Muscle layer of colon (tissue), 2 donors: ENCODE results near the gene POSTN.
A peak's percentile ranks its signal among the peaks of the same experiment; 100 is the strongest.

ENCODE experiments used
- H3K27ac ChIP-seq: one replicate; pipeline ENCODE4 v1.7.0; 2013; ENCODE audit warnings: low read depth, mild to moderate bottlenecking, low read length, moderate library complexity
- H3K27me3 ChIP-seq, 2 donors: one replicate each; pipeline ENCODE4 v1.7.0; 2013; ENCODE audit warnings: low read length in 2 of 2, mild to moderate bottlenecking in 2 of 2; ENCODE audit not compliant: insufficient read depth in 2 of 2, control insufficient read depth in 1 of 2
- H3K36me3 ChIP-seq: one replicate; pipeline ENCODE4 v1.7.0; 2013; ENCODE audit warnings: mild to moderate bottlenecking, low read length; ENCODE audit not compliant: insufficient read depth
- H3K4me1 ChIP-seq: one replicate; pipeline ENCODE4 v1.7.0; 2013; ENCODE audit warnings: mild to moderate bottlenecking, low read length; ENCODE audit not compliant: insufficient read depth
- H3K4me3 ChIP-seq, 2 donors: one replicate each; pipeline ENCODE4 v1.7.0; 2013; ENCODE audit warnings: low read length in 2 of 2, low read depth in 1 of 2, mild to moderate bottlenecking in 1 of 2, moderate library complexity in 1 of 2
- H3K9ac ChIP-seq: one replicate; pipeline ENCODE4 v1.7.0; 2013; ENCODE audit warnings: low read length
- H3K9me3 ChIP-seq: one replicate; pipeline ENCODE4 v1.7.0; 2013; ENCODE audit warnings: mild to moderate bottlenecking, low read length
- donor health status: abdominal sarcoma.
- donor health status: Adenocarcinoma of cecum.

The POSTN gene

GRCh38 chr13:37598597-37598996 is at the start of gene POSTN:
TSS of gene POSTN (minus strand) at chr13:37598768. CDS start at chr13:37598726, 42 bp downstream.
- H3K4me1 ChIP-seq, result peaks cover 21% of the 10 kb centered on the region
- peak within 1 kb of the TSS in 1 of 2 donors; percentile 61 for H3K4me3 ChIP-seq
- H3K27me3 ChIP-seq, result no peaks in the 10 kb centered on the region
- peak within 1 kb of the TSS; percentile 35 for H3K9ac ChIP-seq
- H3K9me3 ChIP-seq, result no peaks in the 10 kb centered on the region
- peak within 1 kb of the TSS; percentile 43 for H3K27ac ChIP-seq
- no peaks in the 10 kb centered on the region for H3K36me3 ChIP-seq

GRCh38 chr13:37647031-37647650 is 48.6 kb upstream of the POSTN start:
- Histone ChIP-seq H3K9me3 (no peaks in the 10 kb centered on the region), H3K9ac (no peak overlapping the region), H3K27me3 (no peaks in the 10 kb centered on the region), H3K4me1 (no peaks in the 10 kb centered on the region), H3K27ac (no peak overlapping the region), H3K4me3 (no peak overlapping the region), H3K36me3 (no peaks in the 10 kb centered on the region)

GRCh38 chr13:37646531-37646930 is 48.0 kb upstream of the POSTN start:
- Histone ChIP-seq H3K4me3 (no peak overlapping the region), H3K27ac (no peak overlapping the region), H3K27me3 (no peaks in the 10 kb centered on the region), H3K36me3 (no peaks in the 10 kb centered on the region), H3K4me1 (no peaks in the 10 kb centered on the region), H3K9me3 (no peaks in the 10 kb centered on the region), H3K9ac (no peak overlapping the region)

- no peak overlapping the region for H3K27ac ChIP-seq
- no peaks in the 10 kb centered on the region for H3K9me3 ChIP-seq
- H3K27me3 ChIP-seq, result no peaks in the 10 kb centered on the region
- no peaks in the 10 kb centered on the region for H3K4me1 ChIP-seq
- no peaks in the 10 kb centered on the region for H3K36me3 ChIP-seq
- H3K4me3 ChIP-seq, result no peak overlapping the region
- no peak overlapping the region for H3K9ac ChIP-seq
These were observed 46.7 kb upstream of the POSTN start for GRCh38 chr13:37645181-37645740.

- no peaks in the 10 kb centered on the region for H3K27me3 ChIP-seq
- no peaks in the 10 kb centered on the region for H3K36me3 ChIP-seq
- no peak overlapping the region for H3K4me3 ChIP-seq
- no peaks in the 10 kb centered on the region for H3K4me1 ChIP-seq
- H3K9me3 ChIP-seq, result no peaks in the 10 kb centered on the region
- H3K27ac ChIP-seq, result no peak overlapping the region
- no peak overlapping the region for H3K9ac ChIP-seq
These were observed 42.8 kb upstream of the POSTN start for GRCh38 chr13:37641391-37641790.

GRCh38 chr13:37640499-37640898 is 41.9 kb upstream of the POSTN start:
- no peak overlapping the region for H3K27ac ChIP-seq
- H3K36me3 ChIP-seq, result no peaks in the 10 kb centered on the region
- H3K9me3 ChIP-seq, result no peaks in the 10 kb centered on the region
- no peak overlapping the region for H3K4me3 ChIP-seq
- no peak overlapping the region for H3K9ac ChIP-seq
- H3K4me1 ChIP-seq, result no peaks in the 10 kb centered on the region
- H3K27me3 ChIP-seq, result no peaks in the 10 kb centered on the region

- Histone ChIP-seq H3K4me1 (no peaks in the 10 kb centered on the region), H3K9me3 (no peaks in the 10 kb centered on the region), H3K36me3 (no peaks in the 10 kb centered on the region), H3K27ac (no peak overlapping the region), H3K27me3 (no peaks in the 10 kb centered on the region), H3K9ac (no peak overlapping the region), H3K4me3 (no peak overlapping the region)
These were observed 38.1 kb upstream of the POSTN start for GRCh38 chr13:37636701-37637100.

GRCh38 chr13:37632294-37632693 is 33.7 kb upstream of the POSTN start:
- Histone ChIP-seq H3K9me3 (no peaks in the 10 kb centered on the region), H3K4me3 (no peak overlapping the region), H3K36me3 (no peaks in the 10 kb centered on the region), H3K27me3 (no peaks in the 10 kb centered on the region), H3K27ac (no peak overlapping the region), H3K9ac (no peak overlapping the region), H3K4me1 (no peaks in the 10 kb centered on the region)

GRCh38 chr13:37627428-37627827 is 28.9 kb upstream of the POSTN start:
- Histone ChIP-seq H3K9me3 (no peaks in the 10 kb centered on the region), H3K36me3 (no peaks in the 10 kb centered on the region), H3K9ac (no peak overlapping the region), H3K27me3 (no peaks in the 10 kb centered on the region), H3K4me3 (no peak overlapping the region), H3K27ac (no peak overlapping the region), H3K4me1 (peaks cover 4% of the 10 kb centered on the region)

GRCh38 chr13:37621811-37622361 is 23.3 kb upstream of the POSTN start:
- no peaks in the 10 kb centered on the region for H3K36me3 ChIP-seq
- peaks cover 4% of the 10 kb centered on the region for H3K4me1 ChIP-seq
- no peaks in the 10 kb centered on the region for H3K27me3 ChIP-seq
- H3K9me3 ChIP-seq, result no peaks in the 10 kb centered on the region
- H3K9ac ChIP-seq, result no peak overlapping the region
- no peak overlapping the region for H3K27ac ChIP-seq
- H3K4me3 ChIP-seq, result no peak overlapping the region

GRCh38 chr13:37618554-37618953 is 20.0 kb upstream of the POSTN start:
- H3K4me1 ChIP-seq, result no peaks in the 10 kb centered on the region
- no peak overlapping the region for H3K9ac ChIP-seq
- H3K4me3 ChIP-seq, result no peak overlapping the region
- H3K36me3 ChIP-seq, result no peaks in the 10 kb centered on the region
- H3K27ac ChIP-seq, result no peak overlapping the region
- no peaks in the 10 kb centered on the region for H3K9me3 ChIP-seq
- no peaks in the 10 kb centered on the region for H3K27me3 ChIP-seq

- no peak overlapping the region for H3K4me3 ChIP-seq
- no peaks in the 10 kb centered on the region for H3K9me3 ChIP-seq
- no peak overlapping the region for H3K9ac ChIP-seq
- no peaks in the 10 kb centered on the region for H3K36me3 ChIP-seq
- H3K27me3 ChIP-seq, result no peaks in the 10 kb centered on the region
- no peaks in the 10 kb centered on the region for H3K4me1 ChIP-seq
- H3K27ac ChIP-seq, result no peak overlapping the region
These were observed 18.6 kb upstream of the POSTN start for GRCh38 chr13:37617173-37617572.
